WTC11 (cell line): ENCODE results near the gene ASIC1. TPM values are rescaled to one million over a fixed set of nuclear protein-coding genes. Genes with fewer than 3 reads are reported as not detected.

Source experiments
- ATAC-seq: fragments of 200-7000 bp; cut with Tn5 transposase; 2 replicates; pipeline ENCODE4 v1.10.0; 2021; ENCODE audit warnings: mild to moderate bottlenecking, moderate library complexity
- CTCF ChIA-PET: fragments of 300-600 bp; sonication (Branson Sonifier 250); formaldehyde crosslinking; loops from one replicate; lab custom pipeline; 2021; ENCODE audit warnings: antibody characterized with exemption; lab: Charles Lee
- POLR2A ChIA-PET: fragments of 350-600 bp; sonication (Branson Sonifier 250); formaldehyde crosslinking; loops from one replicate; lab custom pipeline; 2021; ENCODE audit warnings: antibody characterized with exemption; lab: Charles Lee
- DNase-seq: peaks from one replicate; pipeline ENCODE4 v3.0.0; 2021; ENCODE audit warnings: low spot score
- H3K27ac Mint-ChIP-seq: 2 replicates; pipeline ENCODE4 v1.8.0; 2021; ENCODE audit warnings: mixed read lengths
- H3K27me3 Mint-ChIP-seq: 2 replicates; pipeline ENCODE4 v1.8.0; 2021; ENCODE audit warnings: low read depth, mild to moderate bottlenecking, moderate library complexity, mixed read lengths
- H3K36me3 Mint-ChIP-seq: 2 replicates; pipeline ENCODE4 v1.8.0; 2021; ENCODE audit warnings: mixed read lengths
- H3K4me1 Mint-ChIP-seq: 2 replicates; pipeline ENCODE4 v1.8.0; 2022; ENCODE audit warnings: mixed read lengths
- H3K4me3 Mint-ChIP-seq: 2 replicates; pipeline ENCODE4 v1.8.0; 2021; ENCODE audit warnings: mild to moderate bottlenecking, moderate library complexity, mixed read lengths
- H3K9me3 Mint-ChIP-seq: 2 replicates; pipeline ENCODE4 v1.8.0; 2021; ENCODE audit warnings: mixed read lengths
- ATF1 ChIP-seq: sonication (generic); formaldehyde crosslinking; IDR thresholded peaks from 2 replicates; pipeline ENCODE4 v1.8.1; 2023; ENCODE audit warnings: mild to moderate bottlenecking, moderate library complexity, missing genetic modification reagents
- CTCF ChIP-seq: fragments of 200-600 bp; IDR thresholded peaks from 2 replicates; pipeline ENCODE4 v1.8.0; 2022; ENCODE audit warnings: antibody characterized with exemption
- FOXK1 ChIP-seq: sonication (generic); formaldehyde crosslinking; IDR thresholded peaks from 2 replicates; pipeline ENCODE4 v1.8.0; 2022; ENCODE audit warnings: mild to moderate bottlenecking, moderate library complexity, missing genetic modification reagents
- JUN ChIP-seq: sonication (generic); formaldehyde crosslinking; IDR thresholded peaks from 2 replicates; pipeline ENCODE4 v1.8.0; 2023; ENCODE audit warnings: mild to moderate bottlenecking, missing genetic modification reagents
- MAX ChIP-seq: sonication (generic); formaldehyde crosslinking; IDR thresholded peaks from 2 replicates; pipeline ENCODE4 v1.8.0; 2022; ENCODE audit warnings: mild to moderate bottlenecking, missing genetic modification reagents
- MXD4 ChIP-seq: fragments of 250-450 bp; sonication (Bioruptor Pico); IDR thresholded peaks from 2 replicates; pipeline ENCODE4 v1.8.0; 2021; ENCODE audit warnings: mild to moderate bottlenecking, moderate library complexity, borderline replicate concordance
- PRDM15 ChIP-seq: sonication (generic); formaldehyde crosslinking; IDR thresholded peaks from 2 replicates; pipeline ENCODE4 v1.8.0; 2022; ENCODE audit warnings: missing genetic modification reagents
- RELA ChIP-seq: sonication (generic); formaldehyde crosslinking; IDR thresholded peaks from 2 replicates; pipeline ENCODE4 v1.8.1; 2022; ENCODE audit warnings: missing genetic modification reagents, mild to moderate bottlenecking, borderline replicate concordance
- SMAD3 ChIP-seq: sonication (generic); formaldehyde crosslinking; IDR thresholded peaks from 2 replicates; pipeline ENCODE4 v1.8.0; 2022; ENCODE audit warnings: missing genetic modification reagents, mild to moderate bottlenecking, borderline replicate concordance
- STAT6 ChIP-seq: sonication (generic); formaldehyde crosslinking; conservative IDR thresholded peaks from 2 replicates; pipeline ENCODE4 v1.8.1; 2023; ENCODE audit warnings: mild to moderate bottlenecking, low read depth, missing genetic modification reagents, moderate library complexity
- TCF7 ChIP-seq: sonication (generic); formaldehyde crosslinking; IDR thresholded peaks from 2 replicates; pipeline ENCODE4 v1.8.0; 2022; ENCODE audit warnings: mild to moderate bottlenecking, low read depth, missing genetic modification reagents, moderate library complexity
- ZBTB43 ChIP-seq: sonication (generic); formaldehyde crosslinking; IDR thresholded peaks from 2 replicates; pipeline ENCODE4 v1.8.1; 2023; ENCODE audit warnings: mild to moderate bottlenecking, missing genetic modification reagents
- ZNF138 ChIP-seq: sonication (generic); formaldehyde crosslinking; conservative IDR thresholded peaks from 2 replicates; pipeline ENCODE4 v1.8.1; 2022; ENCODE audit warnings: mild to moderate bottlenecking, moderate library complexity, missing genetic modification reagents
- total RNA-seq: library from RNA; stranded (reverse); gene quantifications from 3 replicates; pipeline ENCODE4 v1.2.3, GENCODE V29; 2021
- TF ChIP-seq, protein P1 (sequence below): fragments of 250-450 bp; sonication (Bioruptor Pico); IDR thresholded peaks from 2 replicates; pipeline ENCODE4 v1.9.0; 2021; ENCODE audit warnings: mild to moderate bottlenecking
- TF ChIP-seq, protein P2 (sequence below): fragments of 250-450 bp; sonication (Bioruptor Pico); IDR thresholded peaks from 2 replicates; pipeline ENCODE4 v1.9.0; 2021; ENCODE audit warnings: moderate library complexity, mild to moderate bottlenecking, inconsistent platforms, borderline replicate concordance
- TF ChIP-seq, protein P3 (sequence below): sonication (generic); formaldehyde crosslinking; IDR thresholded peaks from 2 replicates; pipeline ENCODE4 v1.8.1; 2022; ENCODE audit warnings: missing genetic modification reagents, borderline replicate concordance

The ASIC1 gene
- total RNA-seq, 1 experiment from 2014 or later = 4.9 TPM

GRCh38 chr12:50090391-50090790 lies 33.0 kb downstream of the ASIC1 start:
- Mint-ChIP-seq H3K27ac (no peak overlapping the region), H3K9me3 (no peaks in the 10 kb centered on the region), H3K27me3 (no peaks in the 10 kb centered on the region), H3K36me3 (peaks cover 77% of the 10 kb centered on the region), H3K4me3 (no peak overlapping the region), H3K4me1 (peaks cover 6% of the 10 kb centered on the region)
- DNase-seq = no peak
- ChIA-PET CTCF (interaction anchor here (0.6 to 1.3 kb wide), 3 partner anchors 117 to 128 kb away, joined by 3 to 6 read pairs (median 5); no protein-coding TSS in a partner anchor), POLR2A (no interaction called here)
- TF ChIP-seq ZBTB43 (CRISPR knock-in tag) = no peak
- TF ChIP-seq CTCF = no peak
- TF ChIP-seq, protein P1, sequence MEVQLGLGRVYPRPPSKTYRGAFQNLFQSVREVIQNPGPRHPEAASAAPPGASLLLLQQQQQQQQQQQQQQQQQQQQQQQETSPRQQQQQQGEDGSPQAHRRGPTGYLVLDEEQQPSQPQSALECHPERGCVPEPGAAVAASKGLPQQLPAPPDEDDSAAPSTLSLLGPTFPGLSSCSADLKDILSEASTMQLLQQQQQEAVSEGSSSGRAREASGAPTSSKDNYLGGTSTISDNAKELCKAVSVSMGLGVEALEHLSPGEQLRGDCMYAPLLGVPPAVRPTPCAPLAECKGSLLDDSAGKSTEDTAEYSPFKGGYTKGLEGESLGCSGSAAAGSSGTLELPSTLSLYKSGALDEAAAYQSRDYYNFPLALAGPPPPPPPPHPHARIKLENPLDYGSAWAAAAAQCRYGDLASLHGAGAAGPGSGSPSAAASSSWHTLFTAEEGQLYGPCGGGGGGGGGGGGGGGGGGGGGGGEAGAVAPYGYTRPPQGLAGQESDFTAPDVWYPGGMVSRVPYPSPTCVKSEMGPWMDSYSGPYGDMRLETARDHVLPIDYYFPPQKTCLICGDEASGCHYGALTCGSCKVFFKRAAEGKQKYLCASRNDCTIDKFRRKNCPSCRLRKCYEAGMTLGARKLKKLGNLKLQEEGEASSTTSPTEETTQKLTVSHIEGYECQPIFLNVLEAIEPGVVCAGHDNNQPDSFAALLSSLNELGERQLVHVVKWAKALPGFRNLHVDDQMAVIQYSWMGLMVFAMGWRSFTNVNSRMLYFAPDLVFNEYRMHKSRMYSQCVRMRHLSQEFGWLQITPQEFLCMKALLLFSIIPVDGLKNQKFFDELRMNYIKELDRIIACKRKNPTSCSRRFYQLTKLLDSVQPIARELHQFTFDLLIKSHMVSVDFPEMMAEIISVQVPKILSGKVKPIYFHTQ (CRISPR knock-in tag) = no peak
- TF ChIP-seq, protein P2, sequence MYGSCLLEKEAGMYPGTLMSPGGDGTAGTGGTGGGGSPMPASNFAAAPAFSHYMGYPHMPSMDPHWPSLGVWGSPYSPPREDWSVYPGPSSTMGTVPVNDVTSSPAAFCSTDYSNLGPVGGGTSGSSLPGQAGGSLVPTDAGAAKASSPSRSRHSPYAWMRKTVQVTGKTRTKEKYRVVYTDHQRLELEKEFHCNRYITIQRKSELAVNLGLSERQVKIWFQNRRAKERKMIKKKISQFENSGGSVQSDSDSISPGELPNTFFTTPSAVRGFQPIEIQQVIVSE (CRISPR knock-in tag) = no peak
- no peak for TF ChIP-seq STAT6 (CRISPR knock-in tag)
- TF ChIP-seq FOXK1 (CRISPR knock-in tag) = no peak
- TF ChIP-seq, protein P3, sequence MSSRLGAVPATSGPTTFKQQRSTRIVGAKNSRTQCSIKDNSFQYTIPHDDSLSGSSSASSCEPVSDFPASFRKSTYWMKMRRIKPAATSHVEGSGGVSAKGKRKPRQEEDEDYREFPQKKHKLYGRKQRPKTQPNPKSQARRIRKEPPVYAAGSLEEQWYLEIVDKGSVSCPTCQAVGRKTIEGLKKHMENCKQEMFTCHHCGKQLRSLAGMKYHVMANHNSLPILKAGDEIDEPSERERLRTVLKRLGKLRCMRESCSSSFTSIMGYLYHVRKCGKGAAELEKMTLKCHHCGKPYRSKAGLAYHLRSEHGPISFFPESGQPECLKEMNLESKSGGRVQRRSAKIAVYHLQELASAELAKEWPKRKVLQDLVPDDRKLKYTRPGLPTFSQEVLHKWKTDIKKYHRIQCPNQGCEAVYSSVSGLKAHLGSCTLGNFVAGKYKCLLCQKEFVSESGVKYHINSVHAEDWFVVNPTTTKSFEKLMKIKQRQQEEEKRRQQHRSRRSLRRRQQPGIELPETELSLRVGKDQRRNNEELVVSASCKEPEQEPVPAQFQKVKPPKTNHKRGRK (CRISPR knock-in tag) = no peak
- ATAC-seq = no peak

DNA sequence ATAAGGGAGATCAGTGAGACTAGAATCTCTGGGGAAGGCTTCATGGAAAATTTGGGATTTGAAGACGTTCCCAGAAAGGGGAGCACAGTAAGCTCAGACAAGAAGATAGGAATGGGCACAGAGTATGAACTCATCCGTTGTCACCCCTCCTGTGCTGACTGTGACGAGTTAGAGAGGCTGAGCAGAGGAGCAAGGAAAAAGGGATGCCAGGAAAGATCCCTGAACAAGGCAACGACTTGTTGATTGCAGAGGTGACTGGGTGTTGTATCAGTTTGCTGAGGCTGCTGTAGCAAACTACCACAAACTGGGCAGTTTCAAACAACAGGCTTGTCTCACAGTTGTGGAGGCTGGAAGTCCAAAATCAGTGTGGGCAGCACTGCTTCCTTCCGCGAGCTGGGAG lies 40.6 kb downstream of the ASIC1 start:
- TF ChIP-seq JUN (CRISPR knock-in tag) = no peak
- no peak for TF ChIP-seq PRDM15 (CRISPR knock-in tag)
- no peak for TF ChIP-seq SMAD3
- no peak for TF ChIP-seq RELA (CRISPR knock-in tag)
- TF ChIP-seq ZNF138 (CRISPR knock-in tag) = no peak
- TF ChIP-seq MXD4 (CRISPR knock-in tag) = no peak
- TF ChIP-seq CTCF = no peak
- TF ChIP-seq MAX = no peak
- no peak for TF ChIP-seq TCF7 (CRISPR knock-in tag)
- no peak for TF ChIP-seq ATF1 (CRISPR knock-in tag)
- Mint-ChIP-seq H3K27ac (no peak overlapping the region), H3K4me1 (peaks cover 16% of the 10 kb centered on the region), H3K36me3 (peaks cover 77% of the 10 kb centered on the region), H3K4me3 (no peak overlapping the region), H3K9me3 (no peaks in the 10 kb centered on the region), H3K27me3 (no peaks in the 10 kb centered on the region)
- DNase-seq (no peak), ATAC-seq (no peak)
- POLR2A ChIA-PET = interaction anchor here (0.7 to 0.9 kb wide), 2 partner anchors 216 to 219 kb away, joined by 3 to 5 read pairs; no protein-coding TSS in a partner anchor
- CTCF ChIA-PET = interaction anchor here (0.5 kb wide), 1 partner anchor 424 kb away, joined by 4 read pairs; no protein-coding TSS in a partner anchor
